Suprapubic skin (tissue), 3 donors: ENCODE data around the gene DRD1.
"Not testable (repeated sequence)": the region's sequence is repeated elsewhere in the genome, so short reads cannot be mapped to it uniquely, and the experiment has no call there.

Experiments
- POLR2AphosphoS5 ChIP-seq, 3 donors: sonication (generic); formaldehyde crosslinking; IDR thresholded peaks; one replicate each; pipeline ENCODE4 v1.6.1; 2017; ENCODE audit warnings: antibody characterized with exemption in 3 of 3
- TF ChIP-seq, protein P1 (sequence below), 2 donors: fragments of 200-600 bp in 1 of 2; fragments of 450-650 bp in 1 of 2; sonication (generic) in 1 of 2; IDR thresholded peaks; one replicate each; pipeline ENCODE4 v1.5.1; 2016 to 2019; ENCODE audit warnings: antibody characterized with exemption in 2 of 2, mild to moderate bottlenecking in 1 of 2, moderate library complexity in 1 of 2

DNA sequence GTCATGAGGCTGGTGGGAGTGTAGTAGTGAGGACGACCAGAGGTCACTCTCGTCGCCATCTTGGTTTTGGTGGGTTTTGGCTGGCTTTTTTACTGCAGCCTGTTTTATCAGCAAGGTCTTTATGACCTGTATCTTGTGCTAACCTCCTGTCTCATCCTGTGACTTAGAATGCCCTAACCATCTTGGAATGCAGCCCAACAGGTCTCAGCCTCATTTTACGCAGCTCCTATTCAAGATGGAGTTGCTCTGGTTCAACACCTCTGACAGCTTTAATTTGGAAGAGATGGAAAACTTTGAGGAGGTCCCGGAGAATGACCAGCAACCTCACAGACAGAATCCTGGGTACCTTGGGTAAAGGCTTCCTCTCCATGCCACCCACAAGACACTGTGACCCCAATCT is 10.4 kb upstream of the DRD1 start:
- TF ChIP-seq, protein P1, sequence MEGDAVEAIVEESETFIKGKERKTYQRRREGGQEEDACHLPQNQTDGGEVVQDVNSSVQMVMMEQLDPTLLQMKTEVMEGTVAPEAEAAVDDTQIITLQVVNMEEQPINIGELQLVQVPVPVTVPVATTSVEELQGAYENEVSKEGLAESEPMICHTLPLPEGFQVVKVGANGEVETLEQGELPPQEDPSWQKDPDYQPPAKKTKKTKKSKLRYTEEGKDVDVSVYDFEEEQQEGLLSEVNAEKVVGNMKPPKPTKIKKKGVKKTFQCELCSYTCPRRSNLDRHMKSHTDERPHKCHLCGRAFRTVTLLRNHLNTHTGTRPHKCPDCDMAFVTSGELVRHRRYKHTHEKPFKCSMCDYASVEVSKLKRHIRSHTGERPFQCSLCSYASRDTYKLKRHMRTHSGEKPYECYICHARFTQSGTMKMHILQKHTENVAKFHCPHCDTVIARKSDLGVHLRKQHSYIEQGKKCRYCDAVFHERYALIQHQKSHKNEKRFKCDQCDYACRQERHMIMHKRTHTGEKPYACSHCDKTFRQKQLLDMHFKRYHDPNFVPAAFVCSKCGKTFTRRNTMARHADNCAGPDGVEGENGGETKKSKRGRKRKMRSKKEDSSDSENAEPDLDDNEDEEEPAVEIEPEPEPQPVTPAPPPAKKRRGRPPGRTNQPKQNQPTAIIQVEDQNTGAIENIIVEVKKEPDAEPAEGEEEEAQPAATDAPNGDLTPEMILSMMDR (IDR thresholded peaks at IDR 0.05), result not testable (repeated sequence)
- TF ChIP-seq POLR2AphosphoS5 (IDR thresholded peaks at IDR 0.05), result not testable (repeated sequence)
